ENCODE results near the gene HSP90AB1. TPM values are rescaled to one million over a fixed set of nuclear protein-coding genes. Genes with fewer than 3 reads are reported as not detected.

Gene HSP90AB1
- total RNA-seq, 1 donor from 2014 or later: 914 TPM

DNA sequence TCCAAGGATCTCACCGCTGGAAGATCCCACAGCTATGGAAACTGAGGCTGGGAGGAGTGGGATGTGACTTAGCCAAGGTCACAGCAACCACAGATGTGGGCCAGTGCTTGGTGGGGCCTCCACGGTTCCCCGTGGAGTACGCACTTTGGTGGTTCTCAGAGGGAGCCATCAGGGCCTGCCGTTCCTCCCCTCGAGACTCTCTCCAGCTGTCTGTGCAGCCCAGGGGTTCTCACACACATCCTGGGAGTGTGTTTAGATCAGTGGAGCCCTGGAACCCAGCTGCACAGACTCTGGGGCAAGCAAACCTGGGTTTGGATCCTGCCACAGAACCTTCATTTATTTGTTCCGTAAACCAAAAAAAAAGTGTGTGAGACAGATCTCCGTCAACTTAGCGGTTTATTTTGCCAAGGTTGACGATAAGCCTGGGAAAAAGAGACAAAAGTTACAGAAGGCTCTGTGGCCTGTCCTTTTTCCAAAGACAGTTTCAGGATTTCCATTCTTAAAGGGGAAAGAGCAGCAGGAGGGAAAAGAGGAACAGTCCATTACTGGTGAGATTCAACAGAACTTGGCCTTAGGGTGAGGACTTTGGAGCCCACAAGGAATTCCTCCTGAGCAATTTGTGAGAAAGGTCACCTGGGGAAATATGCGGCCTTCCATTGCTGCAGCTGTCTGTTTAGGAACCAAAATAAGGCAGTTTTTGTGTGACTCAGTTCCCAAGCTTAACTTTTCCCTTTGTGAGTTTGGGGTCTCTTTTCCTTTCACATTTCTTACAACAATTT lies 43.7 kb upstream of the HSP90AB1 start:
- Mint-ChIP-seq H3K4me3 (ENCODE audit: unreplicated experiment) (no peak overlapping the region), H3K27ac (ENCODE audit: unreplicated experiment) (no peak overlapping the region), H3K27me3 (ENCODE audit: low read depth, unreplicated experiment) (peaks cover 2% of the 10 kb centered on the region), H3K4me1 (ENCODE audit: low read depth, unreplicated experiment) (peaks cover 7% of the 10 kb centered on the region), H3K36me3 (ENCODE audit: low read depth, unreplicated experiment) (no peaks in the 10 kb centered on the region), H3K9me3 (ENCODE audit: unreplicated experiment) (no peaks in the 10 kb centered on the region)
- FAIRE-seq (no peak), DNase-seq (ENCODE audit: low read depth) (no peak)
- Histone ChIP-seq H3K9me3 (ENCODE audit: insufficient read depth, low read depth, low read length) (no peaks in the 10 kb centered on the region), H3K79me2 (ENCODE audit: insufficient read depth, low read length) (no peaks in the 10 kb centered on the region), H3K27ac (ENCODE audit: low read depth, low read length) (no peak overlapping the region), H3K4me2 (ENCODE audit: low read length) (no peak overlapping the region), H3K9ac (ENCODE audit: low read length) (no peak overlapping the region), H2AFZ (ENCODE audit: low read depth, low read length) (no peak overlapping the region), H3K36me3 (ENCODE audit: insufficient read depth, low read length) (no peaks in the 10 kb centered on the region), H3K4me3 (ENCODE audit: insufficient read depth, low read depth, low read length) (no peak overlapping the region), H4K20me1 (ENCODE audit: insufficient read depth, low read length) (no peaks in the 10 kb centered on the region), H3K27me3 (ENCODE audit: insufficient read depth, low read length) (no peaks in the 10 kb centered on the region), H3K4me1 (ENCODE audit: insufficient read depth, low read length) (no peaks in the 10 kb centered on the region)
- TF ChIP-seq, protein P1, sequence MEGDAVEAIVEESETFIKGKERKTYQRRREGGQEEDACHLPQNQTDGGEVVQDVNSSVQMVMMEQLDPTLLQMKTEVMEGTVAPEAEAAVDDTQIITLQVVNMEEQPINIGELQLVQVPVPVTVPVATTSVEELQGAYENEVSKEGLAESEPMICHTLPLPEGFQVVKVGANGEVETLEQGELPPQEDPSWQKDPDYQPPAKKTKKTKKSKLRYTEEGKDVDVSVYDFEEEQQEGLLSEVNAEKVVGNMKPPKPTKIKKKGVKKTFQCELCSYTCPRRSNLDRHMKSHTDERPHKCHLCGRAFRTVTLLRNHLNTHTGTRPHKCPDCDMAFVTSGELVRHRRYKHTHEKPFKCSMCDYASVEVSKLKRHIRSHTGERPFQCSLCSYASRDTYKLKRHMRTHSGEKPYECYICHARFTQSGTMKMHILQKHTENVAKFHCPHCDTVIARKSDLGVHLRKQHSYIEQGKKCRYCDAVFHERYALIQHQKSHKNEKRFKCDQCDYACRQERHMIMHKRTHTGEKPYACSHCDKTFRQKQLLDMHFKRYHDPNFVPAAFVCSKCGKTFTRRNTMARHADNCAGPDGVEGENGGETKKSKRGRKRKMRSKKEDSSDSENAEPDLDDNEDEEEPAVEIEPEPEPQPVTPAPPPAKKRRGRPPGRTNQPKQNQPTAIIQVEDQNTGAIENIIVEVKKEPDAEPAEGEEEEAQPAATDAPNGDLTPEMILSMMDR (IDR thresholded peaks at IDR 0.05; ENCODE audit: insufficient read depth, low read depth, low read length): no peak
- no peak for TF ChIP-seq EZH2 (IDR thresholded peaks at IDR 0.05; ENCODE audit: insufficient read depth, low read length)

DNA sequence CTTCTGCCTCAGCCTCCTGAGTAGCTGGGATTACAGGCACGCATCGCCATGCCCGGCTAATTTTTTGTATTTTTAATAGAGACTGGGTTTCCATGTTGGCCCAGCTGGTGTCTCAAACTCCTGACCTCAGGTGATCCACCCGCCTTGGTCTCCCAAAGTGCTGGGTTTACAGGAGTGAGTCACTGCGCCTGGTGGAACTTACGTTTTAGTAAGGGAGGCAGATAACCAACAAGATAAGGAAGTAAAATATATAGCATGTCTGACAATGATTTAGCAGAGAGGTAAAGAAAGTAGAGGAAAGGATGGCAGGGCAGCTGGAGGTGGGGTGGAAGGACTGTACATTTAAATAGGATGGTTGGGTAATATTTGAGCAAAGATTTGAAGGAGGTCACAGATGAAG lies 42.9 kb upstream of the HSP90AB1 start:
- no peaks in the 10 kb centered on the region for H3K36me3 ChIP-seq (ENCODE audit: insufficient read depth, low read length)
- H3K27ac Mint-ChIP-seq (ENCODE audit: unreplicated experiment): no peak overlapping the region
- FAIRE-seq: no peak
- no peak for DNase-seq (ENCODE audit: low read depth)
- H3K4me3 ChIP-seq (ENCODE audit: insufficient read depth, low read depth, low read length): no peak overlapping the region
- H3K4me3 Mint-ChIP-seq (ENCODE audit: unreplicated experiment): no peak overlapping the region
- TF ChIP-seq, protein P1 (IDR thresholded peaks at IDR 0.05; ENCODE audit: insufficient read depth, low read depth, low read length): no peak
- no peak for TF ChIP-seq EZH2 (IDR thresholded peaks at IDR 0.05; ENCODE audit: insufficient read depth, low read length)
- H2AFZ ChIP-seq (ENCODE audit: low read depth, low read length): no peak overlapping the region
- H3K9me3 Mint-ChIP-seq (ENCODE audit: unreplicated experiment): no peaks in the 10 kb centered on the region
- H3K4me2 ChIP-seq (ENCODE audit: low read length): no peak overlapping the region
- no peak overlapping the region for H3K9ac ChIP-seq (ENCODE audit: low read length)
- no peaks in the 10 kb centered on the region for H4K20me1 ChIP-seq (ENCODE audit: insufficient read depth, low read length)
- H3K27ac ChIP-seq (ENCODE audit: low read depth, low read length): no peak overlapping the region
- H3K27me3 ChIP-seq (ENCODE audit: insufficient read depth, low read length): no peaks in the 10 kb centered on the region
- peaks cover 7% of the 10 kb centered on the region for H3K4me1 Mint-ChIP-seq (ENCODE audit: low read depth, unreplicated experiment)
- H3K9me3 ChIP-seq (ENCODE audit: insufficient read depth, low read depth, low read length): no peaks in the 10 kb centered on the region
- H3K36me3 Mint-ChIP-seq (ENCODE audit: low read depth, unreplicated experiment): no peaks in the 10 kb centered on the region
- peaks cover 6% of the 10 kb centered on the region for H3K27me3 Mint-ChIP-seq (ENCODE audit: low read depth, unreplicated experiment)
- H3K79me2 ChIP-seq (ENCODE audit: insufficient read depth, low read length): no peaks in the 10 kb centered on the region
- H3K4me1 ChIP-seq (ENCODE audit: insufficient read depth, low read length): no peaks in the 10 kb centered on the region

- H4K20me1 ChIP-seq (ENCODE audit: insufficient read depth, low read length): no peaks in the 10 kb centered on the region
- H3K9me3 ChIP-seq (ENCODE audit: insufficient read depth, low read depth, low read length): no peaks in the 10 kb centered on the region
- no peaks in the 10 kb centered on the region for H3K79me2 ChIP-seq (ENCODE audit: insufficient read depth, low read length)
- peaks cover 4% of the 10 kb centered on the region for H3K27me3 ChIP-seq (ENCODE audit: insufficient read depth, low read length)
- Mint-ChIP-seq H3K4me1 (ENCODE audit: low read depth, unreplicated experiment) (no peaks in the 10 kb centered on the region), H3K36me3 (ENCODE audit: low read depth, unreplicated experiment) (no peaks in the 10 kb centered on the region), H3K27me3 (ENCODE audit: low read depth, unreplicated experiment) (peaks cover 8% of the 10 kb centered on the region), H3K4me3 (ENCODE audit: unreplicated experiment) (no peak overlapping the region), H3K9me3 (ENCODE audit: unreplicated experiment) (no peaks in the 10 kb centered on the region), H3K27ac (ENCODE audit: unreplicated experiment) (no peak overlapping the region)
- H3K36me3 ChIP-seq (ENCODE audit: insufficient read depth, low read length): no peaks in the 10 kb centered on the region
- DNase-seq (ENCODE audit: low read depth) (no peak), FAIRE-seq (no peak)
- TF ChIP-seq, protein P1 (IDR thresholded peaks at IDR 0.05; ENCODE audit: insufficient read depth, low read depth, low read length): no peak
- TF ChIP-seq EZH2 (IDR thresholded peaks at IDR 0.05; ENCODE audit: insufficient read depth, low read length): no peak
- H3K27ac ChIP-seq (ENCODE audit: low read depth, low read length): no peak overlapping the region
- no peak overlapping the region for H3K4me2 ChIP-seq (ENCODE audit: low read length)
- H3K9ac ChIP-seq (ENCODE audit: low read length): no peak overlapping the region
- H3K4me3 ChIP-seq (ENCODE audit: insufficient read depth, low read depth, low read length): no peak overlapping the region
- H3K4me1 ChIP-seq (ENCODE audit: insufficient read depth, low read length): no peaks in the 10 kb centered on the region
- H2AFZ ChIP-seq (ENCODE audit: low read depth, low read length): no peak overlapping the region
Observed at GRCh38 chr6:44207966-44208365, 38.9 kb upstream of the HSP90AB1 start.

Data from astrocyte (in vitro differentiated cells and primary cell).